ENCODE results near the gene FBXO41. TPM values are rescaled to one million over a fixed set of nuclear protein-coding genes. Genes with fewer than 3 reads are reported as not detected.

FBXO41 gene
- total RNA-seq, 1 experiment from 2014 or later = 6.5 TPM

DNA sequence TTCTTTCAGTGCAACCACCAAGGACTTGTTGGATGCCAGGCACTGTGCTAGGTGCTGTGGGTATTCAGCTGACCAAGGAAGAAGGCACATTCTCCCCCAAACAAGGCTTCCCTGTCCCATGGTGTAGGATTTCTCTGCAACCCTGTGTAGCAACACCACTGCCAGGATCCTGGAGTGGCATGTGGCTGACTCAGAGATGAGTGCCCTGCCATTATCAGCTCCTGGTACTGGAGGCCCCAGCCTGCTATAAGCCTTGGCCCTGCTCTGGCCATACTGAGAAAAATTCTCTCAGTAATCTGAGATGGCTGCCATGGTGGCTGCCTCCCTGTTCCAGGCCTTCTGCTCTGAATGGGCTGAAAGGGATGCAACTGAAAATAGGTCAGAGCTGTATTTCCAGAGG lies 66.0 kb downstream of the FBXO41 start:
- Histone ChIP-seq H3K4me1 (ENCODE audit: control insufficient read depth, insufficient read depth, low read length) (no peaks in the 10 kb centered on the region), H3K27me3 (ENCODE audit: control insufficient read depth, insufficient read depth, low read length) (no peaks in the 10 kb centered on the region), H3K36me3 (ENCODE audit: control insufficient read depth, insufficient read depth, low read length) (peaks cover 6% of the 10 kb centered on the region; the same call in 1 of the 2 replicates), H3K9me3 (ENCODE audit: control insufficient read depth, insufficient read depth, low read depth, low read length) (no peaks in the 10 kb centered on the region), H3K4me3 (ENCODE audit: low read depth in 2 of 2, low read length in 2 of 2) (no peak overlapping the region), H3K27ac (ENCODE audit: low read length) (no peak overlapping the region)
- ATAC-seq = no peak
- ChIA-PET POLR2A (no interaction called here), CTCF (no interaction called here)
- TF ChIP-seq REST (IDR thresholded peaks at IDR 0.05; ENCODE audit: insufficient read depth in 1 of 2, low read depth in 2 of 2, low read length in 1 of 2) (no peak), TCF7L2 (IDR thresholded peaks at IDR 0.05; ENCODE audit: low read depth, low read length) (no peak), POLR2AphosphoS5 (IDR thresholded peaks at IDR 0.05; ENCODE audit: low read depth, low read length) (no peak), SIN3A (IDR thresholded peaks at IDR 0.05; ENCODE audit: borderline replicate concordance, insufficient read depth, low read depth, low read length) (no peak)
- TF ChIP-seq, protein P1, sequence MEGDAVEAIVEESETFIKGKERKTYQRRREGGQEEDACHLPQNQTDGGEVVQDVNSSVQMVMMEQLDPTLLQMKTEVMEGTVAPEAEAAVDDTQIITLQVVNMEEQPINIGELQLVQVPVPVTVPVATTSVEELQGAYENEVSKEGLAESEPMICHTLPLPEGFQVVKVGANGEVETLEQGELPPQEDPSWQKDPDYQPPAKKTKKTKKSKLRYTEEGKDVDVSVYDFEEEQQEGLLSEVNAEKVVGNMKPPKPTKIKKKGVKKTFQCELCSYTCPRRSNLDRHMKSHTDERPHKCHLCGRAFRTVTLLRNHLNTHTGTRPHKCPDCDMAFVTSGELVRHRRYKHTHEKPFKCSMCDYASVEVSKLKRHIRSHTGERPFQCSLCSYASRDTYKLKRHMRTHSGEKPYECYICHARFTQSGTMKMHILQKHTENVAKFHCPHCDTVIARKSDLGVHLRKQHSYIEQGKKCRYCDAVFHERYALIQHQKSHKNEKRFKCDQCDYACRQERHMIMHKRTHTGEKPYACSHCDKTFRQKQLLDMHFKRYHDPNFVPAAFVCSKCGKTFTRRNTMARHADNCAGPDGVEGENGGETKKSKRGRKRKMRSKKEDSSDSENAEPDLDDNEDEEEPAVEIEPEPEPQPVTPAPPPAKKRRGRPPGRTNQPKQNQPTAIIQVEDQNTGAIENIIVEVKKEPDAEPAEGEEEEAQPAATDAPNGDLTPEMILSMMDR (IDR thresholded peaks at IDR 0.05) = no peak
- no peak for DNase-seq (ENCODE audit: low read depth, low spot score)
- in situ Hi-C loops (cut with HindIII; ENCODE audit: low pct_unique_long_range_greater_than_20kb, low sequenced_read_pairs) (no loop called here), intact Hi-C loops (cut with micrococcal nuclease; ENCODE audit: unreplicated experiment) (no loop called here)
- BruUV-seq (replicated peaks) = no TSS peak

DNA sequence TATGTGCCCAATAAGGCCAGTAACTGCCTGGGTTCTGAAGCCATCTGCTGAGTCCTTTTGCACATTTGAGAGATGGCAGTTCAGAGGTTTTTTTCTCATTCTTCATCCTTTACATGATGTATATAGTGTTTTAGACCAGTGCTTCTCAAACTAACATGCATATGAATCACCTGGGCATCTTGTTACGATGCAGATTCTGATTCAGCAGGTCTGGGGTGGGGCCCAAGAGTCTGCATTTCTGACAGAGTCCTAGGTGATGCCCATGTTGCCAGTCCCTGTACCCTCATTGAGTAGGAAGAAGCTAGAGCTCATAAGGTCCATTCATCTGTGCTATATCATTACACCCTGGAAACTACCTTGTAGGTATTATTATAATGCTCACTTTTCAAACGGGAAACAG lies 66.5 kb downstream of the FBXO41 start:
- no peak for DNase-seq (ENCODE audit: low read depth, low spot score)
- Histone ChIP-seq H3K9me3 (ENCODE audit: control insufficient read depth, insufficient read depth, low read depth, low read length) (no peaks in the 10 kb centered on the region), H3K4me1 (ENCODE audit: control insufficient read depth, insufficient read depth, low read length) (peaks cover 2% of the 10 kb centered on the region; the same call in 1 of the 2 replicates), H3K4me3 (ENCODE audit: low read depth in 2 of 2, low read length in 2 of 2) (no peak overlapping the region), H3K36me3 (ENCODE audit: control insufficient read depth, insufficient read depth, low read length) (peaks cover 2% of the 10 kb centered on the region; the same call in 1 of the 2 replicates), H3K27me3 (ENCODE audit: control insufficient read depth, insufficient read depth, low read length) (no peaks in the 10 kb centered on the region), H3K27ac (ENCODE audit: low read length) (no peak overlapping the region)
- CTCF ChIA-PET = no interaction called here
- POLR2A ChIA-PET = no interaction called here
- no peak for TF ChIP-seq SIN3A (IDR thresholded peaks at IDR 0.05; ENCODE audit: borderline replicate concordance, insufficient read depth, low read depth, low read length)
- no peak for TF ChIP-seq TCF7L2 (IDR thresholded peaks at IDR 0.05; ENCODE audit: low read depth, low read length)
- TF ChIP-seq POLR2AphosphoS5 (IDR thresholded peaks at IDR 0.05; ENCODE audit: low read depth, low read length) = no peak
- no peak for TF ChIP-seq REST (IDR thresholded peaks at IDR 0.05; ENCODE audit: insufficient read depth in 1 of 2, low read depth in 2 of 2, low read length in 1 of 2)
- TF ChIP-seq, protein P1 (IDR thresholded peaks at IDR 0.05) = no peak
- intact Hi-C loops (cut with micrococcal nuclease; ENCODE audit: unreplicated experiment) = no loop called here
- in situ Hi-C loops (cut with HindIII; ENCODE audit: low pct_unique_long_range_greater_than_20kb, low sequenced_read_pairs) = no loop called here
- no peak for ATAC-seq
- no TSS peak for BruUV-seq (replicated peaks)
